H9 (cell line): Measurements from ENCODE around the gene DTNA. TPM values are rescaled to one million over a fixed set of nuclear protein-coding genes. Genes with fewer than 3 reads are reported as not detected.
A peak's percentile ranks its signal among the peaks of the same experiment; 100 is the strongest.

ENCODE experiments used
- DNase-seq: peaks from one replicate; pipeline ENCODE4 v3.0.0-alpha.2; 2017
- H2AFZ ChIP-seq: one replicate; pipeline ENCODE4 v1.6.1; 2013; ENCODE audit warnings: mild to moderate bottlenecking, low read length, control low read depth, moderate library complexity
- H2AK5ac ChIP-seq: 2 replicates; pipeline ENCODE4 v1.6.1; 2013; ENCODE audit warnings: low read length, control low read depth, mixed read lengths; ENCODE audit not compliant: insufficient read length
- H2BK120ac ChIP-seq: one replicate; pipeline ENCODE4 v1.6.1; 2013; ENCODE audit warnings: low read depth, mild to moderate bottlenecking, low read length, control low read depth, inconsistent platforms; ENCODE audit not compliant: poor library complexity, severe bottlenecking
- H2BK12ac ChIP-seq: 2 replicates; pipeline ENCODE4 v1.6.1; 2013; ENCODE audit warnings: low read length, control low read depth, mixed read lengths, low read depth; ENCODE audit not compliant: insufficient read length
- H2BK15ac ChIP-seq: 2 replicates; pipeline ENCODE4 v1.6.1; 2013; ENCODE audit warnings: low read depth, low read length, control low read depth
- H2BK20ac ChIP-seq: one replicate; pipeline ENCODE4 v1.6.1; 2013; ENCODE audit warnings: low read depth, mild to moderate bottlenecking, low read length, control low read depth, inconsistent platforms; ENCODE audit not compliant: poor library complexity, severe bottlenecking
- H2BK5ac ChIP-seq: 2 replicates; pipeline ENCODE4 v1.6.1; 2013; ENCODE audit warnings: low read length, control low read depth, mixed read lengths; ENCODE audit not compliant: insufficient read length
- H3K14ac ChIP-seq: 2 replicates; pipeline ENCODE4 v1.6.1; 2013; ENCODE audit warnings: low read length, control low read depth; ENCODE audit not compliant: insufficient read depth
- H3K18ac ChIP-seq: 2 replicates; pipeline ENCODE4 v1.6.1; 2013; ENCODE audit warnings: low read depth, mild to moderate bottlenecking, mixed read lengths, low read length, control low read depth; ENCODE audit not compliant: insufficient read length
- H3K23ac ChIP-seq: 2 replicates; pipeline ENCODE4 v1.6.1; 2013; ENCODE audit warnings: low read length, control low read depth, mixed read lengths, low read depth; ENCODE audit not compliant: insufficient read length
- H3K23me2 ChIP-seq: 2 replicates; pipeline ENCODE4 v1.6.1; 2013; ENCODE audit warnings: low read depth, mild to moderate bottlenecking, mixed read lengths, low read length, control low read depth; ENCODE audit not compliant: insufficient read length, poor library complexity, severe bottlenecking
- H3K27ac ChIP-seq: 2 replicates; pipeline ENCODE4 v1.5.1; 2013; ENCODE audit warnings: low read length, control low read depth, mixed read lengths, low read depth; ENCODE audit not compliant: insufficient read length
- H3K27me3 ChIP-seq: 2 replicates; pipeline ENCODE4 v1.6.1; 2013; ENCODE audit warnings: low read length, control low read depth, inconsistent platforms; ENCODE audit not compliant: insufficient read depth
- H3K4ac ChIP-seq: 2 replicates; pipeline ENCODE4 v1.6.1; 2013; ENCODE audit warnings: low read depth, mild to moderate bottlenecking, control low read depth, inconsistent platforms, low read length, moderate library complexity
- H3K4me1 ChIP-seq: 2 replicates; pipeline ENCODE4 v1.6.1; 2013; ENCODE audit warnings: low read length, control low read depth, inconsistent platforms; ENCODE audit not compliant: insufficient read depth
- H3K4me2 ChIP-seq: 2 replicates; pipeline ENCODE4 v1.6.1; 2013; ENCODE audit warnings: low read length, control low read depth, mixed read lengths; ENCODE audit not compliant: insufficient read length, insufficient read depth
- H3K56ac ChIP-seq: 2 replicates; pipeline ENCODE4 v1.6.1; 2013; ENCODE audit warnings: low read depth, mild to moderate bottlenecking, mixed read lengths, low read length, control low read depth; ENCODE audit not compliant: insufficient read length
- H3K79me1 ChIP-seq: 2 replicates; pipeline ENCODE4 v1.6.1; 2013; ENCODE audit warnings: low read depth, mild to moderate bottlenecking, moderate library complexity, low read length, control low read depth, inconsistent platforms; ENCODE audit not compliant: insufficient read depth, poor library complexity, severe bottlenecking
- H3K79me2 ChIP-seq: 2 replicates; pipeline ENCODE4 v1.6.1; 2013; ENCODE audit warnings: low read length, control low read depth, inconsistent platforms; ENCODE audit not compliant: insufficient read depth
- H3K9ac ChIP-seq: 2 replicates; pipeline ENCODE4 v1.6.1; 2013; ENCODE audit warnings: low read length, control low read depth, mixed read lengths; ENCODE audit not compliant: insufficient read length; ENCODE audit errors: extremely low read depth
- H3K9me3 ChIP-seq: one replicate; pipeline ENCODE4 v1.6.1; 2013; ENCODE audit warnings: low read depth, low read length, inconsistent platforms; ENCODE audit not compliant: control insufficient read depth
- H3T11ph ChIP-seq: one replicate; pipeline ENCODE4 v1.6.1; 2013; ENCODE audit warnings: mild to moderate bottlenecking, low read length, control low read depth, inconsistent platforms
- H4K20me1 ChIP-seq: one replicate; pipeline ENCODE4 v1.6.1; 2013; ENCODE audit not compliant: control insufficient read depth, insufficient read length, insufficient read depth
- H4K5ac ChIP-seq: 2 replicates; pipeline ENCODE4 v1.6.1; 2013; ENCODE audit warnings: low read depth, mild to moderate bottlenecking, mixed read lengths, low read length, control low read depth; ENCODE audit not compliant: insufficient read length
- H4K8ac ChIP-seq: replicated peaks from 2 replicates; pipeline ENCODE4 v1.6.1; 2013; ENCODE audit warnings: low read length, control low read depth, mixed read lengths, low read depth; ENCODE audit not compliant: insufficient read length
- H4K91ac ChIP-seq: 2 replicates; pipeline ENCODE4 v1.6.1; 2013; ENCODE audit warnings: low read depth, mild to moderate bottlenecking, moderate library complexity, mixed read lengths, low read length, control low read depth; ENCODE audit not compliant: insufficient read length
- H3K27ac Mint-ChIP-seq, 3 experiments: 2 replicates in 2 of 3; 3 replicates in 1 of 3; pipeline ENCODE4 v1.8.0; 2020 to 2021; ENCODE audit warnings: mixed read lengths in 3 of 3, mild to moderate bottlenecking in 1 of 3, moderate library complexity in 1 of 3
- H3K27me3 Mint-ChIP-seq: 2 replicates; pipeline ENCODE4 v1.8.0; 2021; ENCODE audit warnings: low read depth, mild to moderate bottlenecking, moderate library complexity, mixed read lengths
- H3K36me3 Mint-ChIP-seq, 3 experiments: 2 replicates in 2 of 3; 3 replicates in 1 of 3; pipeline ENCODE4 v1.8.0; 2020 to 2021; ENCODE audit warnings: low read depth in 3 of 3, mixed read lengths in 3 of 3; ENCODE audit not compliant: insufficient read depth in 1 of 3
- H3K4me1 Mint-ChIP-seq, 2 experiments: 2 replicates each; pipeline ENCODE4 v1.8.0; 2020; ENCODE audit warnings: mixed read lengths in 2 of 2
- H3K4me3 Mint-ChIP-seq, 2 experiments: 2 replicates in 1 of 2; 3 replicates in 1 of 2; pipeline ENCODE4 v1.8.0; 2020 to 2021; ENCODE audit warnings: mild to moderate bottlenecking in 2 of 2, mixed read lengths in 2 of 2, moderate library complexity in 1 of 2
- H3K9me3 Mint-ChIP-seq, 2 experiments: 2 replicates in 1 of 2; 3 replicates in 1 of 2; pipeline ENCODE4 v1.8.0; 2020; ENCODE audit warnings: mild to moderate bottlenecking in 2 of 2, mixed read lengths in 2 of 2, moderate library complexity in 1 of 2
- WGBS: extraction: QIAGEN DNeasy Blood & Tissue Kit; methylation state at CpG from one replicate; pipeline ENCODE4 v1.1.7; 2013; ENCODE audit warnings: missing lambda C conversion rate, low lambda C conversion rate, mixed read lengths; ENCODE audit not compliant: insufficient read length; ENCODE audit errors: extremely low coverage; 5-methylcytosine and 5-hydroxymethylcytosine counted together
- total RNA-seq: library from RNA; stranded (reverse); gene quantifications from 2 replicates; pipeline ENCODE4 v1.2.1, GENCODE V29; 2021
- TF ChIP-seq, protein P1 (sequence below): fragments of 200-600 bp; sonication (generic); conservative IDR thresholded peaks from 3 replicates; pipeline ENCODE4 v1.8.0; 2021; ENCODE audit warnings: antibody characterized with exemption, mild to moderate bottlenecking

DTNA gene
- total RNA-seq, 1 experiment from 2014 or later = 25.5 TPM

GRCh38 chr18:34752056-34752455, 42.0 kb downstream of the DTNA start:
- H3K79me2 ChIP-seq = no peaks in the 10 kb centered on the region
- H4K5ac ChIP-seq = no peak overlapping the region
- Mint-ChIP-seq H3K9me3 (no peaks in the 10 kb centered on the region; a peak in 1 of 5 replicates), H3K27ac (peak overlapping the region in 1 of 3 experiments; percentile 11; a peak in 1 of 7 replicates), H3K36me3 (no peaks in the 10 kb centered on the region; a peak in 5 of 7 replicates), H3K4me1 (no peaks in the 10 kb centered on the region), H3K4me3 (no peak overlapping the region), H3K27me3 (no peaks in the 10 kb centered on the region)
- WGBS = no CpG with 5 or more reads among the region's 1 CpG
- H3K4me2 ChIP-seq = no peak overlapping the region
- H2AFZ ChIP-seq = no peak overlapping the region
- H3K9ac ChIP-seq = no peak overlapping the region
- H4K8ac ChIP-seq = no peak overlapping the region
- H2BK5ac ChIP-seq = no peak overlapping the region
- H2BK12ac ChIP-seq = no peak overlapping the region
- no peaks in the 10 kb centered on the region for H3K23me2 ChIP-seq
- H3K18ac ChIP-seq = no peak overlapping the region
- H3K14ac ChIP-seq = no peak overlapping the region
- H3K27me3 ChIP-seq = no peaks in the 10 kb centered on the region
- no peak overlapping the region for H2AK5ac ChIP-seq
- no peak overlapping the region for H2BK20ac ChIP-seq
- no peak for DNase-seq
- no peak overlapping the region for H3K27ac ChIP-seq
- no peak overlapping the region for H2BK15ac ChIP-seq
- no peak overlapping the region for H3K56ac ChIP-seq
- no peak overlapping the region for H3K23ac ChIP-seq
- H4K20me1 ChIP-seq = no peaks in the 10 kb centered on the region
- no peak overlapping the region for H4K91ac ChIP-seq
- H3K4ac ChIP-seq = no peak overlapping the region
- TF ChIP-seq, protein P1, sequence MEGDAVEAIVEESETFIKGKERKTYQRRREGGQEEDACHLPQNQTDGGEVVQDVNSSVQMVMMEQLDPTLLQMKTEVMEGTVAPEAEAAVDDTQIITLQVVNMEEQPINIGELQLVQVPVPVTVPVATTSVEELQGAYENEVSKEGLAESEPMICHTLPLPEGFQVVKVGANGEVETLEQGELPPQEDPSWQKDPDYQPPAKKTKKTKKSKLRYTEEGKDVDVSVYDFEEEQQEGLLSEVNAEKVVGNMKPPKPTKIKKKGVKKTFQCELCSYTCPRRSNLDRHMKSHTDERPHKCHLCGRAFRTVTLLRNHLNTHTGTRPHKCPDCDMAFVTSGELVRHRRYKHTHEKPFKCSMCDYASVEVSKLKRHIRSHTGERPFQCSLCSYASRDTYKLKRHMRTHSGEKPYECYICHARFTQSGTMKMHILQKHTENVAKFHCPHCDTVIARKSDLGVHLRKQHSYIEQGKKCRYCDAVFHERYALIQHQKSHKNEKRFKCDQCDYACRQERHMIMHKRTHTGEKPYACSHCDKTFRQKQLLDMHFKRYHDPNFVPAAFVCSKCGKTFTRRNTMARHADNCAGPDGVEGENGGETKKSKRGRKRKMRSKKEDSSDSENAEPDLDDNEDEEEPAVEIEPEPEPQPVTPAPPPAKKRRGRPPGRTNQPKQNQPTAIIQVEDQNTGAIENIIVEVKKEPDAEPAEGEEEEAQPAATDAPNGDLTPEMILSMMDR = no peak
- no peak overlapping the region for H2BK120ac ChIP-seq
- H3T11ph ChIP-seq = no peak overlapping the region
- no peaks in the 10 kb centered on the region for H3K79me1 ChIP-seq
- H3K9me3 ChIP-seq = no peaks in the 10 kb centered on the region
- H3K4me1 ChIP-seq = no peaks in the 10 kb centered on the region
